GM15510 (cell line): ENCODE measurements around the gene PPP1R1C.

Source experiments
- POLR2A ChIP-seq: IDR thresholded peaks from 3 replicates; pipeline ENCODE4 v1.6.1; 2011; ENCODE audit warnings: borderline replicate concordance; ENCODE audit not compliant: insufficient read length; ENCODE audit errors: extremely low read depth

The PPP1R1C gene

GRCh38 chr2:181992776-181993175 is 7.1 kb downstream of the PPP1R1C start:
- TF ChIP-seq POLR2A: no peak

GRCh38 chr2:181995289-181995688 is 9.6 kb downstream of the PPP1R1C start:
- no peak for TF ChIP-seq POLR2A

- TF ChIP-seq POLR2A: no peak
These were observed 12.6 kb downstream of the PPP1R1C start for GRCh38 chr2:181998041-181998835.

GRCh38 chr2:181998891-181999654 is 13.4 kb downstream of the PPP1R1C start:
- no peak for TF ChIP-seq POLR2A

GRCh38 chr2:181999911-182000310 is 14.3 kb downstream of the PPP1R1C start:
- no peak for TF ChIP-seq POLR2A

- no peak for TF ChIP-seq POLR2A
These were observed 19.4 kb downstream of the PPP1R1C start for GRCh38 chr2:182004945-182005520.

GRCh38 chr2:182006595-182007341 is 21.1 kb downstream of the PPP1R1C start:
- TF ChIP-seq POLR2A: no peak

- no peak for TF ChIP-seq POLR2A
These were observed 28.6 kb downstream of the PPP1R1C start for GRCh38 chr2:182014284-182014683.

- no peak for TF ChIP-seq POLR2A
These were observed 29.9 kb downstream of the PPP1R1C start for GRCh38 chr2:182015334-182016109.

- TF ChIP-seq POLR2A: no peak
These were observed 32.6 kb downstream of the PPP1R1C start for GRCh38 chr2:182018218-182018617.

GRCh38 chr2:182019731-182020130 is 34.1 kb downstream of the PPP1R1C start:
- no peak for TF ChIP-seq POLR2A

GRCh38 chr2:182020286-182021070 is 34.8 kb downstream of the PPP1R1C start:
- TF ChIP-seq POLR2A: no peak

- TF ChIP-seq POLR2A: no peak
These were observed 37.6 kb downstream of the PPP1R1C start for GRCh38 chr2:182023235-182023634.
